Panc1 (cell line): Measurements from ENCODE around the gene PLAAT5. TPM values are rescaled to one million over a fixed set of nuclear protein-coding genes. Genes with fewer than 3 reads are reported as not detected.

Experiments
- ATAC-seq: fragments of 200-7000 bp; cut with Tn5 transposase; 2 replicates; pipeline ENCODE4 v1.9.1; 2020; ENCODE audit warnings: mild to moderate bottlenecking, moderate library complexity
- BruUV-seq: library from RNA; stranded (reverse); fragments of 400-500 nt; replicated peaks from 2 replicates; lab custom pipeline; 2021; lab: Mats Ljungman, UMichigan
- CTCF ChIA-PET: fragments of 300-600 bp; sonication (Branson Sonifier 250); formaldehyde crosslinking; loops from one replicate; lab custom pipeline; 2022; ENCODE audit warnings: antibody characterized with exemption; lab: Charles Lee
- POLR2A ChIA-PET: fragments of 300-600 bp; sonication (Branson Sonifier 250); formaldehyde crosslinking; loops from one replicate; lab custom pipeline; 2022; ENCODE audit warnings: antibody characterized with exemption; lab: Charles Lee
- DNase-seq: peaks from one replicate; pipeline ENCODE4 v3.0.0-alpha.2; 2010; ENCODE audit warnings: low read depth, low spot score
- H3K27ac ChIP-seq: 2 replicates; pipeline ENCODE4 v1.5.1; 2011; ENCODE audit warnings: mild to moderate bottlenecking, low read length, inconsistent platforms
- H3K27me3 ChIP-seq: fragments of 200-500 bp; sonication (Bioruptor generic); 2 replicates; pipeline ENCODE4 v1.6.0; 2014; ENCODE audit warnings: low read length, inconsistent platforms; ENCODE audit not compliant: control insufficient read depth, insufficient read depth
- H3K36me3 ChIP-seq: fragments of 200-500 bp; sonication (Bioruptor generic); 2 replicates; pipeline ENCODE4 v1.5.1; 2014; ENCODE audit warnings: inconsistent platforms, mild to moderate bottlenecking, low read length, moderate library complexity; ENCODE audit not compliant: control insufficient read depth, insufficient read depth
- H3K4me1 ChIP-seq: 2 replicates; pipeline ENCODE4 v1.5.1; 2011; ENCODE audit warnings: inconsistent platforms, mild to moderate bottlenecking, low read length, moderate library complexity; ENCODE audit not compliant: control insufficient read depth, insufficient read depth
- H3K4me3 ChIP-seq, 2 experiments: 2 replicates each; pipeline ENCODE4 v1.5.1; 2011 to 2012; ENCODE audit warnings: low read depth in 2 of 2, low read length in 2 of 2, mild to moderate bottlenecking in 2 of 2, inconsistent platforms in 1 of 2, moderate library complexity in 1 of 2
- H3K9me3 ChIP-seq: fragments of 200-500 bp; sonication (Bioruptor generic); 2 replicates; pipeline ENCODE4 v1.5.1; 2014; ENCODE audit warnings: low read depth, mild to moderate bottlenecking, inconsistent platforms, low read length, moderate library complexity; ENCODE audit not compliant: control insufficient read depth, insufficient read depth
- POLR2AphosphoS5 ChIP-seq: IDR thresholded peaks from 2 replicates; pipeline ENCODE4 v1.6.1; 2012; ENCODE audit warnings: mild to moderate bottlenecking, low read depth, low read length, moderate library complexity
- SIN3A ChIP-seq: IDR thresholded peaks from 2 replicates; pipeline ENCODE4 v1.6.1; 2012; ENCODE audit warnings: low read depth, mild to moderate bottlenecking, low read length, moderate library complexity, borderline replicate concordance; ENCODE audit not compliant: insufficient read depth
- TCF7L2 ChIP-seq: IDR thresholded peaks from 2 replicates; pipeline ENCODE4 v1.6.1; 2011; ENCODE audit warnings: mild to moderate bottlenecking, low read depth, low read length, inconsistent platforms
- in situ Hi-C: cut with HindIII; loops from 2 replicates; pipeline ENCODE4 v1.10.0; 2016; ENCODE audit warnings: low sequenced_read_pairs, low pct_unique_long_range_greater_than_20kb
- intact Hi-C: fragments of 100-400 bp; cut with micrococcal nuclease; formaldehyde crosslinking; loops from one replicate; pipeline ENCODE4 v1.10.0; 2022; ENCODE audit not compliant: unreplicated experiment
- total RNA-seq: library from RNA; stranded (reverse); gene quantifications from one replicate; pipeline ENCODE4 v1.2.1, GENCODE V29; 2021; ENCODE audit not compliant: unreplicated experiment
- TF ChIP-seq, protein P1 (sequence below): fragments of 450-650 bp; IDR thresholded peaks from 2 replicates; pipeline ENCODE4 v1.5.1; 2017; ENCODE audit warnings: mild to moderate bottlenecking
- TF ChIP-seq, protein P2 (sequence below), 2 experiments: IDR thresholded peaks; 2 replicates each; pipeline ENCODE4 v1.6.1; 2011 to 2012; ENCODE audit warnings: low read depth in 2 of 2, control low read depth in 1 of 2, low read length in 1 of 2, mild to moderate bottlenecking in 1 of 2, moderate library complexity in 1 of 2; ENCODE audit not compliant: insufficient read depth in 1 of 2

The PLAAT5 gene
- total RNA-seq, 1 experiment from 2014 or later = not detected

DNA sequence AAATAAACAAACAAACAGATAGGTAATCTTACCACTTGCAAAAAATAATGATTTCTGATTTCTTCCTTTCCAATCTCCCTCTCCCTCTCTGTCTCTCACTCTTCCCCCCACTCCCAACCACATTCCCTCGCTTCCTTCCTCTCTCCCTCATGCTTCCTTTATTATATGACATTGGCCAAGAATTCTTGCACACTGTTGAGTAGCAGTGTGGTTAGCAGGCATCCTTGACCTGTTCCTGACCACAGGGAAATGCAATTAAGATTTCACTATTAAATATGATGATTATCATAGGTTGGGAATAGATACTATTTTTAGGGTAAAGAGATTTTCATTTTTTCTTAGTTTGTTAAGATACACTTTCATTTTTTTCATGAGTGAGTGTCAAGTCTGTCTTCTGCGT is 30.9 kb upstream of the PLAAT5 start:
- Histone ChIP-seq H3K4me3 (no peak overlapping the region), H3K4me1 (no peaks in the 10 kb centered on the region), H3K27me3 (peaks cover 2% of the 10 kb centered on the region; the same call in 1 of the 2 replicates), H3K9me3 (no peaks in the 10 kb centered on the region; the same call in 1 of the 2 replicates), H3K36me3 (no peaks in the 10 kb centered on the region), H3K27ac (no peak overlapping the region)
- POLR2A ChIA-PET = no interaction called here
- in situ Hi-C loops (no loop called here), intact Hi-C loops (no loop called here)
- BruUV-seq = no TSS peak
- DNase-seq (no peak), ATAC-seq (no peak)
- TF ChIP-seq, protein P1, sequence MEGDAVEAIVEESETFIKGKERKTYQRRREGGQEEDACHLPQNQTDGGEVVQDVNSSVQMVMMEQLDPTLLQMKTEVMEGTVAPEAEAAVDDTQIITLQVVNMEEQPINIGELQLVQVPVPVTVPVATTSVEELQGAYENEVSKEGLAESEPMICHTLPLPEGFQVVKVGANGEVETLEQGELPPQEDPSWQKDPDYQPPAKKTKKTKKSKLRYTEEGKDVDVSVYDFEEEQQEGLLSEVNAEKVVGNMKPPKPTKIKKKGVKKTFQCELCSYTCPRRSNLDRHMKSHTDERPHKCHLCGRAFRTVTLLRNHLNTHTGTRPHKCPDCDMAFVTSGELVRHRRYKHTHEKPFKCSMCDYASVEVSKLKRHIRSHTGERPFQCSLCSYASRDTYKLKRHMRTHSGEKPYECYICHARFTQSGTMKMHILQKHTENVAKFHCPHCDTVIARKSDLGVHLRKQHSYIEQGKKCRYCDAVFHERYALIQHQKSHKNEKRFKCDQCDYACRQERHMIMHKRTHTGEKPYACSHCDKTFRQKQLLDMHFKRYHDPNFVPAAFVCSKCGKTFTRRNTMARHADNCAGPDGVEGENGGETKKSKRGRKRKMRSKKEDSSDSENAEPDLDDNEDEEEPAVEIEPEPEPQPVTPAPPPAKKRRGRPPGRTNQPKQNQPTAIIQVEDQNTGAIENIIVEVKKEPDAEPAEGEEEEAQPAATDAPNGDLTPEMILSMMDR = no peak
- no peak for TF ChIP-seq SIN3A
- TF ChIP-seq TCF7L2 = no peak
- TF ChIP-seq, protein P2, sequence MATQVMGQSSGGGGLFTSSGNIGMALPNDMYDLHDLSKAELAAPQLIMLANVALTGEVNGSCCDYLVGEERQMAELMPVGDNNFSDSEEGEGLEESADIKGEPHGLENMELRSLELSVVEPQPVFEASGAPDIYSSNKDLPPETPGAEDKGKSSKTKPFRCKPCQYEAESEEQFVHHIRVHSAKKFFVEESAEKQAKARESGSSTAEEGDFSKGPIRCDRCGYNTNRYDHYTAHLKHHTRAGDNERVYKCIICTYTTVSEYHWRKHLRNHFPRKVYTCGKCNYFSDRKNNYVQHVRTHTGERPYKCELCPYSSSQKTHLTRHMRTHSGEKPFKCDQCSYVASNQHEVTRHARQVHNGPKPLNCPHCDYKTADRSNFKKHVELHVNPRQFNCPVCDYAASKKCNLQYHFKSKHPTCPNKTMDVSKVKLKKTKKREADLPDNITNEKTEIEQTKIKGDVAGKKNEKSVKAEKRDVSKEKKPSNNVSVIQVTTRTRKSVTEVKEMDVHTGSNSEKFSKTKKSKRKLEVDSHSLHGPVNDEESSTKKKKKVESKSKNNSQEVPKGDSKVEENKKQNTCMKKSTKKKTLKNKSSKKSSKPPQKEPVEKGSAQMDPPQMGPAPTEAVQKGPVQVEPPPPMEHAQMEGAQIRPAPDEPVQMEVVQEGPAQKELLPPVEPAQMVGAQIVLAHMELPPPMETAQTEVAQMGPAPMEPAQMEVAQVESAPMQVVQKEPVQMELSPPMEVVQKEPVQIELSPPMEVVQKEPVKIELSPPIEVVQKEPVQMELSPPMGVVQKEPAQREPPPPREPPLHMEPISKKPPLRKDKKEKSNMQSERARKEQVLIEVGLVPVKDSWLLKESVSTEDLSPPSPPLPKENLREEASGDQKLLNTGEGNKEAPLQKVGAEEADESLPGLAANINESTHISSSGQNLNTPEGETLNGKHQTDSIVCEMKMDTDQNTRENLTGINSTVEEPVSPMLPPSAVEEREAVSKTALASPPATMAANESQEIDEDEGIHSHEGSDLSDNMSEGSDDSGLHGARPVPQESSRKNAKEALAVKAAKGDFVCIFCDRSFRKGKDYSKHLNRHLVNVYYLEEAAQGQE (IDR thresholded peaks at IDR 0.05; ENCODE audit: insufficient read depth in 1 of 2, low read depth in 2 of 2, low read length in 1 of 2) = no peak
- no peak for TF ChIP-seq POLR2AphosphoS5
- CTCF ChIA-PET = no interaction called here

DNA sequence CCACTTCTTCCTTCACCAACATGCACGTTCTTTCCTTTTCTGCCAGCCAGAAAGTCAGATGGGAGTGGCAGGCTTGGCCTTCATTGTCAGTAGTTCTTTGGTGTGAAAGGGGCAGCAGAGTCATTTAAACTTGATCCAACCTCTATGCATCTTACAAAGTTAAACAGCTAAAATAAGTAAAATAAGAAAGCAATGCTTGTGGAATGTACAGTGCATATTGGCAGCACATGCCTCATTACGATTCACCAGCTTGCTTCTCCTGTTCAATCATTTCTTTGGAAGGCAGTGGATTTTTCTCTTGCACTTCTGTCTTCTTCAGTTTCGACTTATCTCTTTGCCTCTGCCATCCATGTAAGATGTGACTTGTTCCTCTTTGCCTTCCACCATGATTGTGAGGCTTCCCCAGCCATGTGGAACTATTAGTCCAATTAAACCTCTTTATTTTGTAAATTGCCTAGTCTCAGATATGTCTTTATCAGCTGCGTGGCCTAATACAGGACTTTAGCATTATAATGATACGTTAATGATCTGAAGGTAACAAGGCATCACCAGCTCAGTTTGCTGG is 29.7 kb upstream of the PLAAT5 start:
- ATAC-seq = no peak
- TF ChIP-seq POLR2AphosphoS5 = no peak
- TF ChIP-seq, protein P2 (IDR thresholded peaks at IDR 0.05; ENCODE audit: insufficient read depth in 1 of 2, low read depth in 2 of 2, low read length in 1 of 2) = no peak
- TF ChIP-seq TCF7L2 = no peak
- no peak for TF ChIP-seq SIN3A
- TF ChIP-seq, protein P1 = no peak
- no peak overlapping the region for H3K4me3 ChIP-seq
- H3K27me3 ChIP-seq = peaks cover 2% of the 10 kb centered on the region; the same call in 1 of the 2 replicates
- H3K27ac ChIP-seq = no peak overlapping the region
- no TSS peak for BruUV-seq
- H3K36me3 ChIP-seq = no peaks in the 10 kb centered on the region
- intact Hi-C loops (no loop called here), in situ Hi-C loops (no loop called here)
- no peaks in the 10 kb centered on the region; the same call in 1 of the 2 replicates for H3K9me3 ChIP-seq
- DNase-seq = no peak
- H3K4me1 ChIP-seq = no peaks in the 10 kb centered on the region
- ChIA-PET CTCF (interaction anchor here (0.9 kb wide), 1 partner anchor 41 kb away, joined by 3 read pairs; no protein-coding TSS in a partner anchor), POLR2A (no interaction called here)
